Bronchial epithelial cell (primary cell): ENCODE data around the gene ACOX3. TPM values are rescaled to one million over a fixed set of nuclear protein-coding genes. Genes with fewer than 3 reads are reported as not detected.

Experiments
- DNase-seq: peaks from one replicate; pipeline ENCODE4 v3.0.0-alpha.2; 2010; ENCODE audit warnings: low read depth
- FAIRE-seq: peaks from 2 replicates; lab custom pipeline; 2011; peaks lifted over from hg19 to GRCh38; lab: Jason Lieb, UNC
- H3K27me3 ChIP-seq: 2 replicates; pipeline ENCODE4 v1.5.1; 2011; ENCODE audit warnings: low read length; ENCODE audit not compliant: control insufficient read depth, insufficient read depth
- H3K36me3 ChIP-seq: 2 replicates; pipeline ENCODE4 v1.5.1; 2011; ENCODE audit warnings: low read length; ENCODE audit not compliant: control insufficient read depth, insufficient read depth
- H3K4me3 ChIP-seq: 2 replicates; pipeline ENCODE4 v1.5.1; 2011; ENCODE audit warnings: mild to moderate bottlenecking, low read depth, low read length, control low read depth
- CTCF ChIP-seq: IDR thresholded peaks from 2 replicates; pipeline ENCODE4 v1.5.1; 2011; ENCODE audit warnings: mild to moderate bottlenecking, moderate library complexity, low read length, control low read depth, inconsistent platforms; ENCODE audit not compliant: insufficient read depth, severe bottlenecking
- total RNA-seq: library from RNA; depleted of rRNA; stranded (reverse); fragments of >200 nt; gene quantifications from 2 replicates; pipeline ENCODE4 v1.2.1, GENCODE V29; 2014

ACOX3 gene
- total RNA-seq, 1 donor from 2014 or later: 12.4 TPM

- no peak for FAIRE-seq
- peaks cover 2% of the 10 kb centered on the region for H3K27me3 ChIP-seq
- H3K36me3 ChIP-seq: no peaks in the 10 kb centered on the region
- TF ChIP-seq CTCF: no peak
- no peak for DNase-seq
- H3K4me3 ChIP-seq: no peak overlapping the region
These were observed 109.5 kb downstream of the ACOX3 start for GRCh38 chr4:8330821-8331574.

- Histone ChIP-seq H3K4me3 (no peak overlapping the region), H3K27me3 (peaks cover 2% of the 10 kb centered on the region), H3K36me3 (no peaks in the 10 kb centered on the region)
- DNase-seq (no peak), FAIRE-seq (no peak)
- TF ChIP-seq CTCF: no peak
These were observed 110.4 kb downstream of the ACOX3 start for GRCh38 chr4:8329859-8330761.

- DNase-seq: no peak
- no peak overlapping the region for H3K4me3 ChIP-seq
- FAIRE-seq: no peak
- TF ChIP-seq CTCF: no peak
- H3K27me3 ChIP-seq: peaks cover 2% of the 10 kb centered on the region
- no peaks in the 10 kb centered on the region for H3K36me3 ChIP-seq
These were observed 111.0 kb downstream of the ACOX3 start for GRCh38 chr4:8329560-8329858.

- DNase-seq (no peak), FAIRE-seq (no peak)
- Histone ChIP-seq H3K27me3 (peaks cover 2% of the 10 kb centered on the region), H3K4me3 (no peak overlapping the region), H3K36me3 (no peaks in the 10 kb centered on the region)
- TF ChIP-seq CTCF: no peak
These were observed 111.5 kb downstream of the ACOX3 start for GRCh38 chr4:8328866-8329559.

- Histone ChIP-seq H3K27me3 (peaks cover 2% of the 10 kb centered on the region), H3K4me3 (no peak overlapping the region), H3K36me3 (no peaks in the 10 kb centered on the region)
- TF ChIP-seq CTCF: no peak
- DNase-seq: no peak
- FAIRE-seq: no peak
These were observed 112.1 kb downstream of the ACOX3 start for GRCh38 chr4:8328456-8328855.
